T-helper 9 cell (primary cell): ENCODE data around the gene UBAC2.
"Not testable (repeated sequence)": the region's sequence is repeated elsewhere in the genome, so short reads cannot be mapped to it uniquely, and the experiment has no call there.

Source experiments
- DNase-seq: peaks from one replicate; pipeline ENCODE4 v3.0.0-alpha.2; 2020

Gene UBAC2

DNA sequence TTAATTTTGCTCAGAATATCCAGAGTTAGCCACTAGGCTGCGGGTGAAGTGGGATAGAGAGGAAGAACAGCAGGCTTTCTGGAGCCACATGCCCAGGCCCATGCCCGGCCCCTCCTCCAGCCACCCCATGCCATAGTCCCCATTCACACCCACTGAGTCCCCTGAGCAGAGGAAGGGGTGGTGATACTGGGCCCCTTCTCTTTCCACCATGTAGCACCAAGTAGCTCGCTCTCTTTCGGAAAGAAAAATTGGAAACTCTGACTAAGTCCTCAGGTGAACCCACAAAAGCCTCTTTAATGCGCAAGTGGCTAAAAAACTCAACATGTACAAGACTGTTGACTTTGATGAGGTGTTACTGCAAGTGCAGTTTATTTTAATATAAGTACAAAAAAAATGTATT, 183.3 kb downstream of the UBAC2 start:
- DNase-seq: no peak

DNA sequence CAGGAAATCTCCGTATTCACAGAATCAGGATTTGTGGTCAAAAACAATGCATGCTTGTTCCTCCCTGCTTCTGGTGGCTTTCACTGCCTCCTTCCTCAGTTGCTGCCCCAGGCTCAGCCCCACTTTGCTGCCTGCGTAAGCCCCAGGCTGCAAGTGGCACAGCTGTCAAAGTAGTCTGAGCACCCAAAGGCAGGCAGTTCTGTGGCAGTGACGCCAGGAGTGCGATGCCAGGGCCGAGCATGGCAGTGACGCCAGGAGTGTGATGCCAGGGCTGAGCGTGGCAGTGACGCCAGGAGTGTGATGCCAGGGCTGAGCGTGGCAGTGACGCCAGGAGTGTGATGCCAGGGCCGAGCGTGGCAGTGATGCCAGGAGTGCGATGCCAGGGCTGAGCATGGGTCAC, 183.8 kb downstream of the UBAC2 start:
- peak; percentile 39 for DNase-seq

- DNase-seq: no peak
These were observed 184.5 kb downstream of the UBAC2 start for GRCh38 chr13:99385161-99385560.

- DNase-seq: no peak
These were observed 185.3 kb downstream of the UBAC2 start for GRCh38 chr13:99385940-99386339.

DNA sequence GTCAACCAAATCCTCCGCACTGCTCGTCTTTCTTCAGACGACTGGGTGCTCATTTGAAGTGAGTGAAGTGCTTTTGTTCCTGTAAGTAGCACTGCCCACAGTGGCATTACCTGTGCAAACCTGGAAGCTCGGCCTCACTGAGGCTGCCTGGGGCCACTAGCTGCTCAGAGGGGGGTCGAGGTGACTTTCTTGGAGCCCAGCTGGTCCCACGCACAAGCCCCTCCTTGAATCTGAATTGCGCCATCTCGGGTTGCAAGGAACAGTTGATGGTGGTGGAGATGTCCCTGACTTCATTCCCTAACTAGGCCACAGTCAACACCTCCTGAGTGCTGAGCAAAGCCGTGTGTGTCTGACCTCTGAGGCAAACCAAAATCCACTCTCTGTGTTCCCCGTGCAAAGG, 185.8 kb downstream of the UBAC2 start:
- DNase-seq: no peak

DNA sequence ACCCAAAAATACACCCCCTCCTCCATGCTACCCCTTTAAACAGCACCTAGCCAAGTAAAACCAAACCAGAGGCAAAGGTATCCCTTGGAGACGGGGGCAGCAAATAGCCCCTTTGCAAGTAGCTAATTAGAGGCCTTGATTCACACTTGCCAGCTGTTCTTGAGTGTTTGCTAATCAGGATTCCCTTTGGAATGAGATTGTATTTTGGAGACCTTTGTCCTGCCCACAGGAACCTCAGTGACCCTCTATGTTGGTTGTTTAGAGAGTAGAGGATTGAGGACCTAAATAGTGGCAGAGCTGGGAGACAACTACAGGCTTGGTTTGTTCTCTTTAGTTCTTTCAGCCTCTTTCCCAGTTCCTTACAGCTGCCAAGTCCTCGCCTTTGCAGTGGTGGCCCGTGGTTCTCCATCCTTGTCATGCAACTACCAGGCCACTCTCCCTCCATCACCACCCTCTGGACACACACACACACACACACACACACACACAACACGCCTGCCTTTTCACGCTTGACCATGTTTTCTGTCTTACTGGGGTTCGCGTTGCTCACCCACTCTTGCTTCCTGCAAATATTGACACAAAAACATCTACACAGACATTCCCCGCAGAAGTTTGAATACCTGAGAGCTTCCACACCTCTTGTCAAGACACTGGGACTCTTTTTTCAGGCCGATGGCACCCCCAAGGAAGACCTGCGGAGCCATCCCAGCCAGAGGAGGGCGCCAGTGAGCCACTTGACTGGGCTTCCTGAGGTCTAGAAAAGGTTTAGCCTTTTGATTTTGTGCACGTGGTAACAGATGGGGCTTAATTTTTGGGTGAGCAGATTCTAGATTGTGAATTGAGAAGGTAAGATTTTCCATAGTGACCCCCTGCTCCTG, 186.5 kb downstream of the UBAC2 start:
- peak; percentile 85 for DNase-seq

DNA sequence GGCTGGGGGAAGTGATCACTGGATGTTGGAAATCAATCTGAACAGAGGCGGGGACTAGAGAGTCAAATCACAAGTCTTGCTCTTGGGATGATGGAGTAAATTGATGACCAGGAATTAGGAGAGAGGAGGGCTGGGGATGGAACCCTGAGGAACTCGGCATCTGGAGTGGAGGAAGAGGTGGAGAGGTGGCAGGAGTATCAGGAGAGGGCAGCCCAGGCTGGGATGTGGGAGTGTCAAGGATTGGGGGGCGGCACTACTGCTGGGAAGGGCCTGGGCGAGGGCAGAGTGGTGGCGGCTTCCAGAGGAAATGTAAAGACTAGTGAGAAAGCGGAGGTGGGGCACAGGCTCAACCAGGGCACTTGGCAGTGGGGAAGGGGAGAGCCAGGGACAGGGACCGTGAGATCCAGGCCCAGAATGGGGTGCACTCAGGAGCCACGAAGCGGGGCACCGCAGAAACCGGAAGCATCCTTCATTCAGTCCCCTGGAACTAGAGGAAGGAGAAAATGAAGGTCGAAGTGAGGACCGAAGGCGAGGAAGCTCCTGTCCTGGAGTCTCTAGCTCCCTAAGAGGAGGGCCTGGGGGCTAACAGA, 187.8 kb downstream of the UBAC2 start:
- DNase-seq: no peak

GRCh38 chr13:99389094-99389493, 188.4 kb downstream of the UBAC2 start:
- DNase-seq: not testable (repeated sequence)

DNA sequence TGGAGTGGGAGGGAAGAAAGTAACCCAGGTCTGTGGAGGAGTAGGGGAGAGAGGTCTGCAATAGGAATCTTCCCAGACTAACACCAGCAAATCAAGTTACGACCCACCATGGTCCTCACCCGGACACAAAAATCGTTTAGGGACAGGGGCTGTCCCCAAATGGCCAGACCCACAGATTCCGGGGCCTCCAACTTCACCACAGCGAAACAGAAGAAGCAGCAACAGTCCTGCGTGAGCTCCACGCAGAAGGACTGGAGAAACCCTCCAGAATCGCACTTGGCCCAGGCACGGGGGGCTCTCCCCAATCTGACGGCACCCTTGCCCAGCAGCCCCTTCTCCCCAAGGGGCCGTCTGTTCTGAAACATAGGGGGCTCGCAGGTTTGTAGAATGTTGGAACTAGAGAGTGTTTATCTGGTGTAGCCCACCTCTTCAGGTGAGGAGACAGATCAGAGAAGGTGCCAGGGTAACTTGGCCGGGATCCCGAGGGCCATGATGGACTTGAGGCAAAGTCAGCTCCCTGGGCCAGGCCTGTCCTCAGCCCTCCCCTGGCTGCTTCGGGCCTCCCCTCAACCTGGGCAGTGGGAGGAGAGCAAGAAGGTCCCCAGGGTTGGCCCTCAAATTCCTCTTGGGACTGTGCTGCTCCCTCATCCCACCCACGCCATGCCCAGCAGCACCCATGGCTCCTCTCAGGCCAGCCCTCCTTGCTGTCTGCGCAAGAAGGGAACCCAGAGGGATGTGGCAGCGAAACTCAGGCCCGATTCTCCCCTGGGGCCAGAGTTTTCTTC, 189.1 kb downstream of the UBAC2 start:
- no peak for DNase-seq

DNA sequence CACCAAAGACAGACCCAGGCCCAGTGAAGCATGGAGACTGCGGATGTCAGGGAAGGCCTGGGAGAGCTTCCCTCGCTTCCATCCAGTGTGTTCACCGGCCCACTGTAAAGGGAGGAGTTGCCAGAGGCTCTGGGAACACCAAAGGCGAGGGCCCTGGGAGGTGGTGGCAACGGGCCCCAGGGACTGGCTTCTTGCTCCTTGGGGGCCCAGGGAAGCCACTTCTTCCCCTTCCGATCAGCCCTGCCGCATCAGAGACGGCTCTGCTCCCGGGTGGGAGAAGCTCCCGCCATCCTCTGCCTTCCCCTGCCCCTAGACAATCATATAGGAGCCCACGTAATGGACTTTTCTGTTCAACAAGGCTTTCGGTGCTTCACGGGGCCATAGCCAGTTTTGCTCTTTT, 189.9 kb downstream of the UBAC2 start:
- DNase-seq: no peak

DNA sequence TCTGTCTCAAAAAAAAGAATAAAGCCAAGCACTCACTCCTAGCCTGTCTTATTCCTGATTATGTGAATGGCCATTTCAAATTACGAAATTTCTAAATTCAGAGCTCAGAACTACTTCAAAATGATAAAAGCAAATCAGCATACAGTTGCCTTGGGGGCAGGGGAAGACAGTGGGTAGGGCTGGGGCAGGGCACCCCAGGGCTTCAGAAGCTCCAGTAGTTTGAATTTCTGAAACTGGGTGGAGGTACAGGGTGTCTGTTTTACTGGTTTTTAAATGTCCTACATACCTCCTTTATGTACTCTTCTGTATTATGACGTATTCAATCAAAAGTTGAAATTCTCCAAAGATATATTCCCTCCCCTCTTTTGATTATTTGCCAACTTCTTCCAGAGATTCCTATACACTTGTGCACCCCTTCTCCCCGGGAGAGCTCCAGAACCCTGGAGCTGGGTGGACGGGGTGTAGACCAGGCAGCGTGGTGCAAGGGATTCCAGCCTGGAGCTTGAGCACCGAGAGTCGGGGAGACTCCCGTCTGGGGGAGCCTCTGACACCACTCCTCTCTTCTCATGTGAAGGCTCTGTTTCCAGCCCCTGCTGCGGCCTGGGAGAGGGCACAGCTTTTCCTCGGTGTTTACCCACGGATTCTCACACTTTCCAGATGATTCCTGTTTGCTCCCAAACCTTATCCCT, 191.3 kb downstream of the UBAC2 start:
- DNase-seq: no peak

DNA sequence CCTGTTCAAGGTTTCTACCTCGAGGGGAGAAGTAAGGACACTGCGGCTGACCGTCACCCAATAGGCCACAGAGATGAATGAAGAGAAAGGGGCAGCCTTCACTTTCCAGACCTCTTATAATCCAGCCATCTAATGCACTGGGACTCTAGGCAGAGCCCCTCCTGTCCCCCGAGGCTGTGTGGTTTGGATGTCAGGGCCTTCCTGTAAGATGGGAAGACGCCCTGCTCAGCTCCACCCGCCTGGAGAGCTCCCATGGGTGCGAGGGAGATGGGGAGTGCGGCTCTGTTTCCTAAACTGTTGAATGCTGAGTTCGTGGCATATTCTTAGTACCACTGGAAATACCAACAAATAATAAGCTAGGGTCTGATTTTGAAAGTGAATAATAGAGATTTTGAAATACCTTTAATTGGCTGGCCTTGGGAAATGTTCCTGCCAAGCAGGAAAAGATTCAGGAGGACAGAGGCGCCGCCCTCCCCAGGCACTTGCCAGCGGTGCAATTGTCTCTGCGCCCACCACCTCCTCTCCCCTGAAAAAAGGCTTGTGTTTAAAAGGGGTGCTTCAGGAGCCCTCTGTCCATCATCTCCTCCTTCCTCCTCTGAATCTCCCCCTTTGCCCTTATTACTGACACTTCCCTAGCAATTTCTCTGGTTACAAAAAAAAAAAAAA, 191.9 kb downstream of the UBAC2 start:
- DNase-seq: no peak

GRCh38 chr13:99393391-99393790, 192.7 kb downstream of the UBAC2 start:
- not testable (repeated sequence) for DNase-seq

DNA sequence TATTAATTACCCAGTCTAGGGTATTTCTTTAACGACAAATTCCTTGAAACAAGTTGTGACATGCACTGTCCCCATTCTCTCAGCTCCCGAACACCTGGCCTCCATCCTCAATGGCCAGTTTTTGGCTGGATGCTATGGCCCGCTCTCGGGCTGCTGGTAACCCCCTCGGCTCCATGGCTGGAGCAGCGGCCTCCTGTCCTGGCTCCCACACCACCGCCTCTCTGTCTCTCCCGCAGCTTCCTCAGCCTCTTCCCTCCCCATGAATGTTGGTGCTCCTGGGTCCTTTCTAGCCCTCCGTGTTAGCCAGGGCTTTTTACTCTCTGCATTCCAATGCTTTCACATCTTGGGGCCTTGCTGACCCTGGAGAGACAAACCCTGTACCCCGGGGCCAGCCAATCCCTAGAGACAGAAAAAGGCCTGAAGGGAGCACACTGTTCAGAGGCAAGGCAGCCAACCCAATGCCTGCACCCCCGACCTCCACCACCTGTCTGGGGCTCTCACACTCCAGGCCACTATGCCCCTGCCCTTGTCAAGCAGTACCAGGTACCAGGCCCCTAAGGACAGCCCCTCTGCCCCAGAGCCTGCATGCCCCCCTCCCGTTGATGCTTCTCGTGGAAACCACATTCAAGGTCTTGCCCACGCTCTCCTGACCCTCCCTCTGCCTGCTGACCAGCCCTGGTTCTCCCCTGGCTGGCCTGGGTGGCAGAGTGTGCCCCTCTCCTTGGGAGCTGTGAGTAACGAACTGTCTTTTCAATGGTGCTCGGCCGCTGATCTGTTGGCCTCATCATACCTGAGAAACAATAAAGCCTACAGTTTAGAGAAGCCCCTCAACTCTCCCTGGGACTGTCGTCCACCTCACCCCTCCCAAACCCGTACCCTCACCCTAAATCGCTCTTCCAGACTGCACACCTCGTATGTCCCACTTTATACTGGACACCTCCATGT, 193.4 kb downstream of the UBAC2 start:
- DNase-seq: no peak

DNA sequence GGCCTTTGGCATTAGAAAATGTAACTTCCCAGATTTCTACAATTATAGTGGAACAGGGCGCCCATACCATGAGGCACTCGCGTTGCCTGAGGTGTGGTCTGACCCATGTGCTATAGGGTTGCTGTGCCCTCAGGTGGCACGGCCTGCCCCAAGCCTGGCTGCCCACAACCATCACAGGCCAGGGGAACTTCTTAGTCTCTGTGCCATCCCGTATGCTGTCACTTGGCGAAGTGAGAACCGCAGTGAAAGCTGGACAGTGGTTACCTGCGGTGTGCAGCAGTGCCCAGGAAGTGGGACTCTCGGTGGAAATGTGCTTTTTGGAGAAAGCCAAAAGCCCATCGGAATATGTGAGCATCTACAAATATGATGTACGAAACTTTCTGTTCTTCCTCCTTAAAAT, 194.8 kb downstream of the UBAC2 start:
- DNase-seq: no peak

- no peak for DNase-seq
These were observed 195.8 kb downstream of the UBAC2 start for GRCh38 chr13:99396446-99396845.

GRCh38 chr13:99398071-99398470, 197.4 kb downstream of the UBAC2 start:
- DNase-seq: no peak

DNA sequence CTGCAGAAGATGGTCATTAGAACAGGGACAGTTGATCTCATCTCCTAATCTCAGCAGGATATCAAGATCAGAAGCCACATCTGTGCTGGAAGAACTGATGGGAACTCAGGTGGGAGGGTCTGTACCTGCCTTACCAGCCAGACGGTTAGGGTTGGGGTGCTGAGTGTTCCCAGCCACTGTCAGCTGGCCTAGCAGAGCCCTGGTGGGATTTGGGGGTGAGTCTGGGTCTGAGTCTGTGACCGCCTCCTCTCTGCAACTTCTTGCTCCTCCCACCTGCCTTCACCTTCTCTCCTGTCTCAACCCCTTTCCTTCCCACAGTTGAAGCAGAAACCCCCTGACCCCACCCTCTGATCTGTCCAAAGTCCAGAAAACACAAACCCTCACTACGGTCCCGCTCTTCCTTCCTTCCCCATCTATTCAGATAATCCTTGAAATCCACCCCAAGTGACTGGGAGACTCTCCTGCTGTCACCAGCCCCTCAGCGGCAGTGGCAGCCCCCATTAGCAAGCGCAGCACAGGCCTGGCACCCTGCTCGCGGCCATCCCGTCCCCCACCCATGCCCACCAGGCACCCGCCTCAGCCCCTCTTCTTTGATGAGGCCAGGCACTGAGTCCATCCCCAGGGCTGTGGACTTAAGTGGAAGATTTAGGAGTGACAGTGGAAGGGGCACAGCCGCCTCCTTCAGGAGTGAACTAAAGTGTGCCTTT, 198.4 kb downstream of the UBAC2 start:
- no peak for DNase-seq

DNA sequence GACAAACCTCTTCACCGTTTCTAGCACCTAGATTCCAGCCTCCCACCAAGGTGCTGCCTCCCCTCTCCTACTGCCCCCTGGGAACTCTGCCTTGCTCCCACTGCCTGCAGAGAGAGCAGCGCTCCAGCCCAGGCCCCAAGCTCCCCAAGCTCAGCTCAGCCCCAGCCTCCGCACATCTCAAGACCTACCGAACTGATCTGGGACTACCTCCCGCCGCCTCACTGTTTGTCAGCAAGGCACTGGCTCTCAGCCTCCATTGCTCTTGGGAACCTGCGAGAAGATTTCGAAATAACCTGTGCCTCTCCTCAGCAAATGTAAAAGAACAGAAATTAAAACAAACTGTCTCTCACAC, 198.9 kb downstream of the UBAC2 start:
- no peak for DNase-seq

GRCh38 chr13:99403458-99403971, 202.9 kb downstream of the UBAC2 start:
- no peak for DNase-seq
